Brain microvascular endothelial cell (primary cell): ENCODE data around the gene SLC4A7.
"Not testable (repeated sequence)": the region's sequence is repeated elsewhere in the genome, so short reads cannot be mapped to it uniquely, and the experiment has no call there.

Experiments used
- DNase-seq: peaks from one replicate; pipeline ENCODE4 v3.0.0-alpha.2; 2020
- H3K27ac ChIP-seq: fragments of 250-450 bp; sonication (Bioruptor Pico); 2 replicates; pipeline ENCODE4 v1.5.1; 2020; ENCODE audit warnings: mild to moderate bottlenecking, moderate library complexity
- H3K27me3 ChIP-seq: fragments of 250-450 bp; sonication (Bioruptor Pico); replicated peaks from 2 replicates; pipeline ENCODE4 v1.5.1; 2020; ENCODE audit warnings: mild to moderate bottlenecking
- H3K36me3 ChIP-seq: fragments of 250-450 bp; sonication (Bioruptor Pico); replicated peaks from 2 replicates; pipeline ENCODE4 v1.5.1; 2020; ENCODE audit warnings: mild to moderate bottlenecking
- H3K4me3 ChIP-seq: 2 replicates; pipeline ENCODE4 v1.5.1; 2011; ENCODE audit warnings: low read depth, mild to moderate bottlenecking, control low read depth, low read length, moderate library complexity
- in situ Hi-C: cut with HindIII; loops from 2 replicates; pipeline ENCODE4 v1.10.0; 2017; ENCODE audit warnings: low sequenced_read_pairs, low pct_ligation_motif_present
- TF ChIP-seq, protein P1 (sequence below): IDR thresholded peaks from 2 replicates; pipeline ENCODE4 v1.5.1; 2011; ENCODE audit warnings: low read depth, mild to moderate bottlenecking, moderate library complexity, low read length, control low read depth, inconsistent platforms; ENCODE audit errors: missing control alignments

Gene SLC4A7

DNA sequence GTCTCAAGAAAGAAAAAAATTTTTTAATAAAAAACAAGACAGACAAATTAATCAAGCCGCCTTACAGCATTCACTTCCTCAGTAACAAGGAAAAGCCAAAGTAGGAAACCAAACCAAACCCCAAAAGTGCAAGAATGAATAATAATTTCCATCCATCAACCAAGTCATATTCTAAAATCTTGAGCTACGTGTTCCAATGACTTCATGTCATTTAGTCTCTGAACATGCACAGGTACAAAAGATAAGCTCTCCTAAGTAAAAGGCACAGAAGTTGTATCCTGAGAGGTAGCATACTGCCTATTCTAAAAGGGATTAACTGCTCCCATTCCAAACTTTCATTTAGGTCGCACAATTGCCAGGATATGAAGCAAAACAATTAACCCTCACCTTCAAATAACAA lies 29.7 kb downstream of the SLC4A7 start:
- no peak overlapping the region for H3K27ac ChIP-seq
- TF ChIP-seq, protein P1, sequence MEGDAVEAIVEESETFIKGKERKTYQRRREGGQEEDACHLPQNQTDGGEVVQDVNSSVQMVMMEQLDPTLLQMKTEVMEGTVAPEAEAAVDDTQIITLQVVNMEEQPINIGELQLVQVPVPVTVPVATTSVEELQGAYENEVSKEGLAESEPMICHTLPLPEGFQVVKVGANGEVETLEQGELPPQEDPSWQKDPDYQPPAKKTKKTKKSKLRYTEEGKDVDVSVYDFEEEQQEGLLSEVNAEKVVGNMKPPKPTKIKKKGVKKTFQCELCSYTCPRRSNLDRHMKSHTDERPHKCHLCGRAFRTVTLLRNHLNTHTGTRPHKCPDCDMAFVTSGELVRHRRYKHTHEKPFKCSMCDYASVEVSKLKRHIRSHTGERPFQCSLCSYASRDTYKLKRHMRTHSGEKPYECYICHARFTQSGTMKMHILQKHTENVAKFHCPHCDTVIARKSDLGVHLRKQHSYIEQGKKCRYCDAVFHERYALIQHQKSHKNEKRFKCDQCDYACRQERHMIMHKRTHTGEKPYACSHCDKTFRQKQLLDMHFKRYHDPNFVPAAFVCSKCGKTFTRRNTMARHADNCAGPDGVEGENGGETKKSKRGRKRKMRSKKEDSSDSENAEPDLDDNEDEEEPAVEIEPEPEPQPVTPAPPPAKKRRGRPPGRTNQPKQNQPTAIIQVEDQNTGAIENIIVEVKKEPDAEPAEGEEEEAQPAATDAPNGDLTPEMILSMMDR, result no peak
- no peak overlapping the region for H3K4me3 ChIP-seq
- DNase-seq, result no peak
- no peaks in the 10 kb centered on the region for H3K27me3 ChIP-seq
- no peaks in the 10 kb centered on the region for H3K36me3 ChIP-seq
- in situ Hi-C loops, result no loop called here

DNA sequence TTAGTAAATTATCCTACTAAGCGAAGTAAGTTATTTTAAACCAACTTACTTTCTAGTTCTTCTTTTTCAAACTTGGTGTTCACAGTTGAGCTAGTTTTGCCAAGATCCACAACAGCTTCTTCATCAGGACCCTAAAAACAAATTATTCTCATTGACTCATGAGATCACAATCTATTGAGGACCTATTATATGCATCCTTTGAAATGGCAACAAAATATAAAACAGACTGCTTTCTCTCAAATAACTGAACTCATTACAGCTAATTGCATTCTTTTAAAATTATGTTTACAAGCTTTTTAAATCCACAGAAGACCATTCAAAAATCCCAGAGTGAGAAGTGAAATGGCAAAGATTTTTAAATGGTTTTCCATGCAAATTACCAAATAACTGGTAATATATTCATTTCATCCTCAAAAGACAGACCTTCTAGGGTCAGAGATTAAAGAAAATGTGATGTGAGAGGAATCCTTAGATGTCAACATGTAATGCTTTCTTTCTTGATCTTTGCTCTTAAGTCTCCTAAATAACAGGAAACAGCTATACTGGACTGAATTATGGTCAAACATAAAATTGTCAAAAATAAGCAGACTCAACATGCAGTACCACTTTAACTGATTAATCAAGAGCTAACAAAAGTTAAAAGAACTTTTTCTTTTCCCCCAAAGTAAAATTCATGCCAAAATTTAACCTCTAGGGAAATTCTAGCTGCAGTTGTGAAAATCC lies 31.7 kb downstream of the SLC4A7 start:
- no peaks in the 10 kb centered on the region for H3K27me3 ChIP-seq
- peaks cover 4% of the 10 kb centered on the region for H3K36me3 ChIP-seq
- no peak for DNase-seq
- TF ChIP-seq, protein P1, result no peak
- in situ Hi-C loops, result no loop called here
- H3K27ac ChIP-seq, result no peak overlapping the region
- no peak overlapping the region for H3K4me3 ChIP-seq

DNA sequence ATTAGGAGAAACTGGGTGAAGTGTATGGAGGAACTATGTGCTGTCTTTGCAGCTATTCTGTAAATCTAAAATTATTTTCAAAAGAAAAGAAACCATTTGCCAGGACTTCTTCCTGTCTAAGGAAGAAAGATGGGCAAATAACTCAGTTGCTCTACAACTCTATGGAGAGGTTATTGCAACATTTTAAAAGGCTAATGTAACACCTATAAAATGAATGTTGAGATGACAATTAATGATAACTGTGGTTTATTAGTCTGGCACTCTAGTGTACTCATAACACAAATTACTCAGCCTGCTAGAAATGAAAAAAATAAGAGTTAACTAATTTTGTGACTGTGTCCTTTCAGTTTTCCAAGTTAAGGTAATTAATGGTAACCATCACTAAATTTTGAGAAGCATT lies 32.3 kb downstream of the SLC4A7 start:
- DNase-seq, result no peak

DNA sequence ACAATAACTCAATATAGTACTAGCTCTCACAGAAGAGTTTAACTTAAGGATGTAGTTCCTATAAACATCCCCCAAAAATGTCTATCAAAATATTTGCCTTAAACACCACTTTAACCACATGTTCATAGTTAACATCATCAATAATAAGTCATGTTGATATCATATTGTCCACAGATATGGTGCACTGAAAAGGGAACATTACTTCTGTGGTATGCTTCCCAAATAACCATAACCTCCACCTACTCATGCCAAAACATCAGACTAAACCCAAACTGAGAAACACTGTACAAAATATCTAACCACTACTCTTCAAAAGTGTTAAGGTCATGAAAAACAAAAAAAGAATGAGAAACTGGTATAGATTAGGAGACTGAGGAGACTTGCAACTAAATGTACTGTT lies 32.9 kb downstream of the SLC4A7 start:
- Histone ChIP-seq H3K4me3 (no peak overlapping the region), H3K27me3 (no peaks in the 10 kb centered on the region), H3K36me3 (peaks cover 4% of the 10 kb centered on the region), H3K27ac (no peak overlapping the region)
- in situ Hi-C loops, result no loop called here
- TF ChIP-seq, protein P1, result no peak
- DNase-seq, result no peak

More for the DNA sequence above, 32.3 kb downstream of the SLC4A7 start:
- Histone ChIP-seq H3K4me3 (no peak overlapping the region), H3K36me3 (peaks cover 4% of the 10 kb centered on the region), H3K27me3 (no peaks in the 10 kb centered on the region), H3K27ac (no peak overlapping the region)
- in situ Hi-C loops, result no loop called here
- TF ChIP-seq, protein P1, result no peak

DNA sequence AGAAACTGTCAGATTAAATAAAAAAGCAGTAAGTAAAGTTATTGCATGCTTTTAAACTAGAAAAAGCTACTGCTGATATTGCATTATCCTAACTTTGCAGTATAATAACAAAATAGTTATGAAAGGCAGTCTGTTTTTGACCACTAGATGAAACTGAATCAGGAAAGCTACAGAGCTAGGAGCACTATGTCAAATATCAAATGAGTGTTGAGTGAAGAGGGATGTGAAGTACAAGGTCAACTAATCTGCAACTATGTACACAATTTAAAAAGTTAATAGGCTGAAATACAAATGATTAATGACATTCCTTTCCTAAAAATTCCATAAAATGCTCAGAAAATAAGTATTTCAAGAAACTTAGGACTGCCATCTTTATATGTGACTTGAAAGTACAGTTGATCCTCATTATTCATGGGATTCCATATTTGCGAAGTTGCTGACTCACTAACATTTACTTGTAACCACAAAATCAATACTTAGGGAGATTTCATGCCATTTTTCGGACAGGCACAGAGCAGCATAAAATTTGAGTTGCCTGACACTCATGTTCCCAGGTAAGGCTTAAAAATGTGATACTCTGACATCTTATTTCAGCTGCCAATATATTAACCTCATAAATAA lies 34.5 kb downstream of the SLC4A7 start:
- no peak for DNase-seq
- no peak overlapping the region for H3K4me3 ChIP-seq
- peaks cover 8% of the 10 kb centered on the region for H3K36me3 ChIP-seq
- TF ChIP-seq, protein P1, result no peak
- no peak overlapping the region for H3K27ac ChIP-seq
- no peaks in the 10 kb centered on the region for H3K27me3 ChIP-seq
- in situ Hi-C loops, result no loop called here

DNA sequence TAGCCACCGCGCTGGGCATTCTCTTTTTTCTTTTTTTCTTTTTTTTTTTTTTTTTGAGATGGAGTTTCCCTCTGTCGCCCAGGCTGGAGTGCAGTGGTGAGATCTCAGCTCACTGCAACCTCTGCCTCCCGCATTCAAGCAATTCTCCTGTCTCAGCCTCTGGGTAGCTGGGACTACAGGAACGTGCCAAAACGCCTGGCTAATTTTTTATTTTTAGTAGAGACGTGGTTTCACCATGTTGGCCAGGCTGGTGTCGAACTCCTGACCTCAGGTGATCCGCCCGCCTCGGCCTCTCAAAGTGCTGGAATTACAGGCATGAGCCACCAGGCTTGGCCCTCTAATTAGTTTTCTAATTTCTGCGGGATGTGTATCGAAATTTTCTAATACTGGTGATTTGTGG lies 41.2 kb downstream of the SLC4A7 start:
- H3K4me3 ChIP-seq, H3K27me3 ChIP-seq, in situ Hi-C loops, H3K27ac ChIP-seq, DNase-seq: not testable (repeated sequence)
- H3K36me3 ChIP-seq, result peaks cover 36% of the 10 kb centered on the region

DNA sequence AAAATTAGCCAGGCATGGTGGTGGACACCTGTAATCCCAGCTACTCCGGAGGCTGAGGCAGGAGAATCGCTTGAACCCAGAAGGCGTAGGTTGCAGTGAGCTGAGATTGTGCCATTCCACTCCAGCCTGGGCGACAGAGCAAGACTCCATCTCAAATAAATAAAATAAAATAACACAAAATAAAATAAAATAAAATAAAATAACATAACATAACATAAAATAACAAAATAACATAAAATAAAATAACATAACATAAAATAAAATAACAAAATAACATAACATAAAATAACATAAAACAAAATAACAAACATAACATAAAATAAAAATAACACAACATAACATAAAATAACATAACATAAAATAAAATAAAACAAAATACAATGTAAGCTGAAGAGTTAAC lies 45.8 kb downstream of the SLC4A7 start:
- in situ Hi-C loops, H3K4me3 ChIP-seq, H3K27me3 ChIP-seq, H3K27ac ChIP-seq, DNase-seq: not testable (repeated sequence)
- H3K36me3 ChIP-seq, result peaks cover 40% of the 10 kb centered on the region
